SK-N-SH treated with all-trans-retinoic acid at 6 μM for 48 hours (cell line): Measurements from ENCODE around the gene DNM2.

Experiments
- ATAC-seq: fragments of 200-7000 bp; cut with Tn5 transposase; 3 replicates; pipeline ENCODE4 v1.9.1; 2020; ENCODE audit warnings: mild to moderate bottlenecking, moderate library complexity
- ARNTL ChIP-seq: fragments of 450-650 bp; formaldehyde crosslinking; IDR thresholded peaks from 2 replicates; pipeline ENCODE4 v1.5.0; 2020; ENCODE audit warnings: low read depth, mild to moderate bottlenecking, moderate library complexity, borderline replicate concordance
- BACH2 ChIP-seq: fragments of 250-450 bp; sonication (Bioruptor Pico); IDR thresholded peaks from 2 replicates; pipeline ENCODE4 v1.9.0; 2021; ENCODE audit warnings: mild to moderate bottlenecking, borderline replicate concordance
- ESRRG ChIP-seq: fragments of 250-450 bp; sonication (Bioruptor Pico); IDR thresholded peaks from 2 replicates; pipeline ENCODE4 v1.6.1; 2021; ENCODE audit warnings: mild to moderate bottlenecking
- ISL1 ChIP-seq: fragments of 250-450 bp; sonication (Bioruptor Pico); IDR thresholded peaks from 2 replicates; pipeline ENCODE4 v2.1.2; 2022; ENCODE audit warnings: mild to moderate bottlenecking, moderate library complexity
- OSR1 ChIP-seq: fragments of 250-450 bp; sonication (Bioruptor Pico); IDR thresholded peaks from 2 replicates; pipeline ENCODE4 v1.8.0; 2022; ENCODE audit warnings: moderate library complexity, mild to moderate bottlenecking, inconsistent platforms
- PPARA ChIP-seq: fragments of 250-450 bp; sonication (Bioruptor Pico); IDR thresholded peaks from 2 replicates; pipeline ENCODE4 v1.5.0; 2020; ENCODE audit warnings: mild to moderate bottlenecking, borderline replicate concordance
- RARB ChIP-seq: fragments of 250-450 bp; sonication (Bioruptor Pico); IDR thresholded peaks from 2 replicates; pipeline ENCODE4 v1.8.0; 2021; ENCODE audit warnings: mild to moderate bottlenecking, moderate library complexity
- SNAI2 ChIP-seq: fragments of 250-450 bp; sonication (Bioruptor Pico); IDR thresholded peaks from 2 replicates; pipeline ENCODE4 v1.5.0; 2020; ENCODE audit warnings: mild to moderate bottlenecking, moderate library complexity
- TCF4 ChIP-seq: fragments of 250-450 bp; sonication (Bioruptor Pico); IDR thresholded peaks from 2 replicates; pipeline ENCODE4 v1.8.0; 2021; ENCODE audit warnings: mild to moderate bottlenecking, moderate library complexity, borderline replicate concordance
- TSHZ2 ChIP-seq: fragments of 250-450 bp; sonication (Bioruptor Pico); IDR thresholded peaks from 2 replicates; pipeline ENCODE4 v1.5.0; 2020; ENCODE audit warnings: mild to moderate bottlenecking, moderate library complexity
- ZFP3 ChIP-seq: fragments of 250-450 bp; sonication (Bioruptor Pico); IDR thresholded peaks from 2 replicates; pipeline ENCODE4 v1.5.0; 2020; ENCODE audit warnings: mild to moderate bottlenecking, moderate library complexity
- ZNF565 ChIP-seq: fragments of 450-650 bp; formaldehyde crosslinking; conservative IDR thresholded peaks from 2 replicates; pipeline ENCODE4 v1.5.0; 2020; ENCODE audit warnings: low read depth, mild to moderate bottlenecking, moderate library complexity
- ZNF70 ChIP-seq: fragments of 450-650 bp; formaldehyde crosslinking; IDR thresholded peaks from 2 replicates; pipeline ENCODE4 v1.5.0; 2020; ENCODE audit warnings: mild to moderate bottlenecking, moderate library complexity
- ZNF8 ChIP-seq: fragments of 450-650 bp; formaldehyde crosslinking; IDR thresholded peaks from 2 replicates; pipeline ENCODE4 v1.5.0; 2020; ENCODE audit warnings: mild to moderate bottlenecking, moderate library complexity
- TF ChIP-seq, protein P1 (sequence below): fragments of 250-450 bp; sonication (Bioruptor Pico); IDR thresholded peaks from 2 replicates; pipeline ENCODE4 v1.8.0; 2021; ENCODE audit warnings: low read depth, mild to moderate bottlenecking, moderate library complexity, borderline replicate concordance
- TF ChIP-seq, protein P2 (sequence below): fragments of 250-450 bp; sonication (Bioruptor Pico); IDR thresholded peaks from 2 replicates; pipeline ENCODE4 v1.8.0; 2020; ENCODE audit warnings: mild to moderate bottlenecking, moderate library complexity, borderline replicate concordance

Gene DNM2

GRCh38 chr19:10694706-10695307 is 23.1 kb upstream of the DNM2 start (continued):
- TF ChIP-seq, protein P1, sequence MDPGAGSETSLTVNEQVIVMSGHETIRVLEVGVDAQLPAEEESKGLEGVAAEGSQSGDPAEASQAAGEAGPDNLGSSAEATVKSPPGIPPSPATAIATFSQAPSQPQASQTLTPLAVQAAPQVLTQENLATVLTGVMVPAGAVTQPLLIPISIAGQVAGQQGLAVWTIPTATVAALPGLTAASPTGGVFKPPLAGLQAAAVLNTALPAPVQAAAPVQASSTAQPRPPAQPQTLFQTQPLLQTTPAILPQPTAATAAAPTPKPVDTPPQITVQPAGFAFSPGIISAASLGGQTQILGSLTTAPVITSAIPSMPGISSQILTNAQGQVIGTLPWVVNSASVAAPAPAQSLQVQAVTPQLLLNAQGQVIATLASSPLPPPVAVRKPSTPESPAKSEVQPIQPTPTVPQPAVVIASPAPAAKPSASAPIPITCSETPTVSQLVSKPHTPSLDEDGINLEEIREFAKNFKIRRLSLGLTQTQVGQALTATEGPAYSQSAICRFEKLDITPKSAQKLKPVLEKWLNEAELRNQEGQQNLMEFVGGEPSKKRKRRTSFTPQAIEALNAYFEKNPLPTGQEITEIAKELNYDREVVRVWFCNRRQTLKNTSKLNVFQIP (CRISPR knock-in tag): no peak
- TF ChIP-seq ISL1: no peak

DNA sequence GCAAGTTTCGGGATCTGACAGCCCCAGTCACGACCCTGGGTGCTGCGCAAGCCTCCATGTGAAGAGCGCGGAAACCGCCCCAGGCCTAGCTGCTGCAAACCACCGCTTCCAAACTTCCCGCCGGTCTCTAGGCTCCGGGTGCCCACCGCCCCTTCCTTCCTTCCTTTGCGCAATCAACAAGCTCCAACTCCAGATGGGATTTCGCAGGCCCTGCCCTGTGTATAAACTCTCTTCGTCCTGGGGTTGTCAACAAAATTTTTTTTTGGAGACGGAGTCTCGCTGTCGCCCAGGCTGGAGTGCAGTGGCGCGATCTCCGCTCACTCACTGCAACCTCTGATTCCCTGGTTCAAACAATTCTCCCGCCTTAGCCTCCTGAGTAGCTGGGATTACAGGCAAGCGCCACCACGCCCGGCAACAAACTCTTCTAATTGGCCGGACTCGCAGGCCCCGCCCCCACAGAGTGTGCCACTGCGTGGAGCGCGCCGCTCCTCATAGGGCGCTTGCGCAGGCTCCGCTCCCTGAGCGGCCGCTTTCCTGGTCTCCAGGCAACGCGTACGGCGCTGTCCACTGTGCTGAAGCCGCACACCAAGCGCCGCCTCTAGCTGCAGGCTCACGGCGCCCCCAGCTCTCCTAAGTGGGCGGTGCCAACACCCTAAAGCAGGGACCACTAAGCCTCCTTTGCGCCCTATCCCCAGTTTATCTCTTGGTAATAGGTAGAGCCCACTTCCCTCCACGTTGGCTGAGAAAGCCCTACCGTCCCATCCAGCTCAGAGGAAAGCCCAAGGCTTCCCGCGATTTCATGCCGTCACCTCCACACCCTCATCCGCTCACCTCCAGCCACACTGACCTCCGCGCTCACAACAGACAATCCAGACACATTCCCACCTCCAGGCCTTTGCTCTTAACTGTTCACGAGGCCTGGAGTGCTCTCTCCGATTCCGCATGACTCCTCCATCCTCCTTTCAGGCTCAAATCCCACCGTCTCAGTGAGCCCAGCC is 22.2 kb upstream of the DNM2 start:
- peak; percentile 92 for ATAC-seq
- no peak for TF ChIP-seq BACH2 (CRISPR knock-in tag)
- TF ChIP-seq ISL1: no peak
- no peak for TF ChIP-seq ESRRG (CRISPR knock-in tag)
- TF ChIP-seq ARNTL: no peak
- TF ChIP-seq, protein P2, sequence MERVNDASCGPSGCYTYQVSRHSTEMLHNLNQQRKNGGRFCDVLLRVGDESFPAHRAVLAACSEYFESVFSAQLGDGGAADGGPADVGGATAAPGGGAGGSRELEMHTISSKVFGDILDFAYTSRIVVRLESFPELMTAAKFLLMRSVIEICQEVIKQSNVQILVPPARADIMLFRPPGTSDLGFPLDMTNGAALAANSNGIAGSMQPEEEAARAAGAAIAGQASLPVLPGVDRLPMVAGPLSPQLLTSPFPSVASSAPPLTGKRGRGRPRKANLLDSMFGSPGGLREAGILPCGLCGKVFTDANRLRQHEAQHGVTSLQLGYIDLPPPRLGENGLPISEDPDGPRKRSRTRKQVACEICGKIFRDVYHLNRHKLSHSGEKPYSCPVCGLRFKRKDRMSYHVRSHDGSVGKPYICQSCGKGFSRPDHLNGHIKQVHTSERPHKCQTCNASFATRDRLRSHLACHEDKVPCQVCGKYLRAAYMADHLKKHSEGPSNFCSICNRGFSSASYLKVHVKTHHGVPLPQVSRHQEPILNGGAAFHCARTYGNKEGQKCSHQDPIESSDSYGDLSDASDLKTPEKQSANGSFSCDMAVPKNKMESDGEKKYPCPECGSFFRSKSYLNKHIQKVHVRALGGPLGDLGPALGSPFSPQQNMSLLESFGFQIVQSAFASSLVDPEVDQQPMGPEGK (CRISPR knock-in tag): no peak
- TF ChIP-seq TCF4 (CRISPR knock-in tag): no peak
- TF ChIP-seq ZFP3: no peak; the same call in 1 of the 2 replicates
- TF ChIP-seq SNAI2 (CRISPR knock-in tag): no peak
- TF ChIP-seq RARB (CRISPR knock-in tag): no peak

DNA sequence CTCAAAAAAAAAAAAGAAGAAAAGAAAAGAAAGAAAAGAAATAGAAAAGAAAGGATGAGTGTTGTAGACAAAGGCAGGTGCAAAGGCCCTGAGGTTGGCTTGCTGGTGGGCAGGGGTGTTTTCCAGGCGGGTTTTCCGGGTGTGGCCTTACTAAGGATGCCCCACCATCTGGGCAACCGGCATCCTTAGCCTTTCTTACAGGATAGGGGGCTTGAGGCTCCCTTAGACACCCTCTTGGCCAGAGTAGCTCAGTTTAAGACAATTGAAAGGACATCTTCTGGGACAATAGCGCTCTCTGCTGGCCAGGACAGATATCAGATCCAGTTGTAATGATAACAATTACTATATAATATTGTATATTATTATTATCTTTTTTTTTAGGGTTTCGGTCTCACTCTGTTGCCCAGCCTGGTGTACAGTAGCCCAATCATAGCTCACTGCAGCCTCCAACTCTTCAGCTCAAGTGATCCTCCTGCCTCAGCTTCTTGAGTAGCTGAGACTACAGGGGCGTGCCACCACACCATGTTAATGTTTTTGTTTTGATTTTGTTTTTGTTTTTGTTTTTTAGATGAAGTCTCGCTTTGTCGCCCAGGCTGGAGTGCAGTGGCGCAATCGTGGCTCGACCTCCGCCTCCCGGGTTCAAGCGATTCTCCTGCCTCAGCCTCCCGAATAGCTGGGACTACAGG is 18.1 kb upstream of the DNM2 start:
- ATAC-seq: no peak
- TF ChIP-seq, protein P2 (CRISPR knock-in tag): no peak
- TF ChIP-seq ARNTL (no peak), RARB (CRISPR knock-in tag) (no peak), PPARA (CRISPR knock-in tag) (no peak), ZNF70 (no peak), TSHZ2 (CRISPR knock-in tag) (no peak)

DNA sequence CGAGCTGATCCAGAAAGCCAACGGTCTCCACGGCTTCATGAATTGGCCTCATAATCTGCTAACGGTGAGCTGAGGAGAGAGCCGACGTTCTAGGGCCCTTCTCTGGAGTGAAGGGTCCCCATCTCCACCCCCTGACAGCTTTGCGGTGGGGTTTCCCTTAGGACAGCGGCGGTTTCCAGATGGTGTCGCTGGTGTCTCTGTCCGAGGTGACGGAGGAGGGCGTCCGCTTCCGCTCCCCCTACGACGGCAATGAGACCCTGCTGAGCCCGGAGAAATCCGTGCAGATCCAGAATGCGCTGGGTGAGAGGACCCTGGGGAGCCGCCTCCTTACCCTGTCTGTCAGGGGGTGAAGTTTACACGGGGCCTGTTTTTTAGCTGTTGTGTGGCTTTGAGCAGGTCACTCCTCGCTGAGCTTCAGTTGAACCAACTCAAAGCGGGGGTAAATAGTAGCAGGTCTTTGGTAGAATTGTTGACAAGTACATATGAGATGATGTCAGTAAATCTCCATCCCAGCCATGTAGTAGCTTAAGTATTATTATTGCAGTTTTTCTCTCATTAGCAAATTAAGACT is 15.8 kb upstream of the DNM2 start:
- peak; percentile 48 for ATAC-seq
- no peak for TF ChIP-seq ISL1
- no peak for TF ChIP-seq ZNF8
- TF ChIP-seq OSR1: no peak
- no peak for TF ChIP-seq TCF4 (CRISPR knock-in tag)
- TF ChIP-seq ZNF565 (CRISPR knock-in tag): no peak
